Activated CD4-positive, alpha-beta T cell treated with anti-CD3 and anti-CD28 coated beads for 36 hours (primary cell): ENCODE measurements around the gene ZNF213. TPM values are rescaled to one million over a fixed set of nuclear protein-coding genes. Genes with fewer than 3 reads are reported as not detected.

Source experiments
- ATAC-seq: fragments of 200-7000 bp; cut with Tn5 transposase; one replicate; pipeline ENCODE4 v1.10.0; 2021; ENCODE audit warnings: mild to moderate bottlenecking, moderate library complexity
- CTCF ChIA-PET: fragments of 350-600 bp; sonication (Branson Sonifier 250); formaldehyde crosslinking; loops from one replicate; lab custom pipeline; 2021; ENCODE audit warnings: antibody characterized with exemption; lab: Charles Lee
- POLR2A ChIA-PET: fragments of 350-600 bp; sonication (Branson Sonifier 250); formaldehyde crosslinking; loops from one replicate; lab custom pipeline; 2021; ENCODE audit warnings: antibody characterized with exemption, inconsistent platforms; lab: Charles Lee
- DNase-seq: peaks from one replicate; pipeline ENCODE4 v3.0.0-alpha.2; 2020
- H3K27ac Mint-ChIP-seq: one replicate; pipeline ENCODE4 v1.8.0; 2021; ENCODE audit warnings: mixed read lengths
- H3K27me3 Mint-ChIP-seq: one replicate; pipeline ENCODE4 v1.8.0; 2021; ENCODE audit warnings: mixed read lengths
- H3K36me3 Mint-ChIP-seq: one replicate; pipeline ENCODE4 v1.8.0; 2021; ENCODE audit warnings: low read depth, mixed read lengths
- H3K4me1 Mint-ChIP-seq: one replicate; pipeline ENCODE4 v1.8.0; 2021; ENCODE audit warnings: mixed read lengths
- H3K4me3 Mint-ChIP-seq: one replicate; pipeline ENCODE4 v1.8.0; 2021; ENCODE audit warnings: mild to moderate bottlenecking, moderate library complexity, mixed read lengths
- H3K9me3 Mint-ChIP-seq: one replicate; pipeline ENCODE4 v1.8.0; 2021; ENCODE audit warnings: low read depth, mixed read lengths
- intact Hi-C, 2 experiments: fragments of 100-400 bp; cut with DNase I in 1 of 2; cut with micrococcal nuclease in 1 of 2; formaldehyde crosslinking; loops; one replicate each; pipeline versions ENCODE4 v1.14.2 to v1.15.1; 2022 to 2024; cut with DNase I, micrococcal nuclease
- total RNA-seq, 2 experiments: library from RNA; stranded (reverse); gene quantifications; one replicate each; pipeline ENCODE4 v1.2.3, GENCODE V29; 2021

ZNF213 gene
- 1 to 10 TPM; 7.6 to 8.3 TPM for total RNA-seq

GRCh38 chr16:3134338-3135125, at the start of gene ZNF213:
Gene ZNF213 (plus strand): TSS chr16:3135029. CDS start chr16:3137281, 2,252 bp downstream.
- H3K9me3 Mint-ChIP-seq = no peaks in the 10 kb centered on the region
- peak within 1 kb of the TSS; percentile 98 for H3K4me3 Mint-ChIP-seq
- H3K4me1 Mint-ChIP-seq = peaks cover 33% of the 10 kb centered on the region
- intact Hi-C loops = loop anchor here (1.0 to 2.0 kb wide), 11 partner anchors 10 to 323 kb away; partner anchors contain the start of genes THOC6 (in 1 of the 2) and ZNF263 (in 1 of the 2)
- H3K27me3 Mint-ChIP-seq = no peaks in the 10 kb centered on the region
- ChIA-PET CTCF (interaction anchor here (0.6 to 4.8 kb wide), 23 partner anchors 9 to 267 kb away, joined by 3 to 27 read pairs (median 6); partner anchors contain the start of gene ZNF174), POLR2A (interaction anchor here (0.6 to 2.4 kb wide), 11 partner anchors 10 to 148 kb away, joined by 3 to 16 read pairs (median 3); partner anchors contain the start of genes HCFC1R1 and THOC6)
- peaks cover 9% of the 10 kb centered on the region for H3K36me3 Mint-ChIP-seq
- peak; percentile 96 for DNase-seq
- H3K27ac Mint-ChIP-seq = peak within 1 kb of the TSS; percentile 95
- ATAC-seq = peak; percentile 97

- peak overlapping the region; percentile 64 for H3K4me3 Mint-ChIP-seq
- H3K36me3 Mint-ChIP-seq = peaks cover 4% of the 10 kb centered on the region
- H3K9me3 Mint-ChIP-seq = no peaks in the 10 kb centered on the region
- ATAC-seq = no peak
- no peaks in the 10 kb centered on the region for H3K27me3 Mint-ChIP-seq
- intact Hi-C loops = no loop called here
- peak overlapping the region; percentile 73 for H3K27ac Mint-ChIP-seq
- ChIA-PET CTCF (interaction anchor here (0.9 to 3.2 kb wide), 2 partner anchors 13 to 44 kb away, joined by 5 to 14 read pairs; partner anchors contain the start of gene ZSCAN10), POLR2A (no interaction called here)
- DNase-seq = no peak
- peaks cover 58% of the 10 kb centered on the region for H3K4me1 Mint-ChIP-seq
Measured at GRCh38 chr16:3085868-3086595, 48.8 kb upstream of the ZNF213 start.

- Mint-ChIP-seq H3K27me3 (no peaks in the 10 kb centered on the region), H3K36me3 (peaks cover 1% of the 10 kb centered on the region), H3K4me3 (peak overlapping the region; percentile 64), H3K4me1 (peaks cover 59% of the 10 kb centered on the region), H3K27ac (peak overlapping the region; percentile 73), H3K9me3 (no peaks in the 10 kb centered on the region)
- intact Hi-C loops = no loop called here
- CTCF ChIA-PET = interaction anchor here (0.8 to 3.2 kb wide), 2 partner anchors 43 to 67 kb away, joined by 3 to 14 read pairs; no protein-coding TSS in a partner anchor
- POLR2A ChIA-PET = interaction anchor here (0.7 kb wide), 1 partner anchor 9 kb away, joined by 3 read pairs; no protein-coding TSS in a partner anchor
- DNase-seq (peak; percentile 56), ATAC-seq (peak; percentile 79)
Measured at GRCh38 chr16:3086596-3087242, 48.1 kb upstream of the ZNF213 start.

DNA sequence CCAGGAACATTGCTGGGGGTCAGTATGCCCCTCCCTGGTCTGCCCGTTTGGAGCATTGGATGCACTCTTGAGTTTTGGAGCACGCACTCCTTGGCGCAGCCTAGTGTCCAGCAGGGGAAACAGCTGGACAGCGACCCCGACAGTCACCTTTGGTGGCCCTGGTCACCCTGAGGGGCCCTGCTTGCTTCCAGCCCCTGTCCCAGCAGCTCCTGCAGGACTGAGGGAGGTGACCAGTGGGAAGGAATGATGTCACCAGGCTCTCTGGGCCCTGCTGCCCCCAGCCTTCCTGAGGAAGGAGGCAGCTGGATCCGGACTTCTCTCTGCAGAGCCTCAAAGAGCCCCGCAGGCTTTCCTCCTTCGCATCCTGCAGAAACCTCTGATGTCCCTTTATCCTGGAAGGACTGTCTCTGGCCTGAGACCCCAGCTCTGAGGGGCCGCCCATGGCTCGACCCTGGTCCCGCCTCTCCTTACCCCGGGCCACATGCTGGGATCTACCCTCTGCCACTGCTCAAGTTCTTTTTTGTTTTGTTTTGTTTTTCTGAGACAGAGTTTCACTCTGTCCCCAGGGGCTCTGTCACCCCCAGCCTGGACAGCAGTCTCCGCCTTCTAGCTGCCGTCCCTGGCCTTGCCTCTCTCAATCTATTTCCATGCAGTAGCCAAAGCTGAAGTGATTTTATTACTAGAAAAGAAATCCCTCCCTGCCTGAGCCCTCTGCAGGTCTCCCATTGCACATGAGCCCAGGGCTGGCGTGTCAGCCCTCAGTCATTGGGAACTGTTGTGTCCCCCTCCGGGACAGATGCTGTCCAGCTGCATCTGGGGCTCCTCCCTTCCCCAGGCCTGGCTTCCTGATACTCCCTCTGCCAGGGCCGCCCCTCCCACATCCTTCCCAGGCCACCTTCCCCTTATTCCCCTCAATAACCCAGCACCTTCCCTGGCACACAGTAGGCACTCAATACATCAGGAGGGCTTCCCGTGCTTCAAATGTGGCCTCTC, 47.3 kb upstream of the ZNF213 start:
- ChIA-PET CTCF (interaction anchor here (0.7 to 3.2 kb wide), 4 partner anchors 10 to 68 kb away, joined by 3 to 14 read pairs (median 4); partner anchors contain the start of gene ZNF213), POLR2A (interaction anchor here (0.7 to 1.1 kb wide), 2 partner anchors 10 to 22 kb away, joined by 3 to 4 read pairs; partner anchors contain the start of gene IL32)
- peaks cover under 1% of the 10 kb centered on the region for H3K36me3 Mint-ChIP-seq
- H3K4me3 Mint-ChIP-seq = peak overlapping the region; percentile 64
- DNase-seq (peak; percentile 36), ATAC-seq (peak; percentile 62)
- no peaks in the 10 kb centered on the region for H3K9me3 Mint-ChIP-seq
- intact Hi-C loops = no loop called here
- H3K27me3 Mint-ChIP-seq = no peaks in the 10 kb centered on the region
- peaks cover 55% of the 10 kb centered on the region for H3K4me1 Mint-ChIP-seq
- peak overlapping the region; percentile 73 for H3K27ac Mint-ChIP-seq

- ChIA-PET CTCF (interaction anchor here (1.0 to 3.2 kb wide), 2 partner anchors 41 to 60 kb away, joined by 4 to 14 read pairs; no protein-coding TSS in a partner anchor), POLR2A (no interaction called here)
- H3K4me3 Mint-ChIP-seq = no peak overlapping the region
- intact Hi-C loops = no loop called here
- ATAC-seq (no peak), DNase-seq (no peak)
- H3K27ac Mint-ChIP-seq = peak overlapping the region; percentile 20
- no peaks in the 10 kb centered on the region for H3K36me3 Mint-ChIP-seq
- H3K4me1 Mint-ChIP-seq = peaks cover 52% of the 10 kb centered on the region
- no peaks in the 10 kb centered on the region for H3K9me3 Mint-ChIP-seq
- H3K27me3 Mint-ChIP-seq = no peaks in the 10 kb centered on the region
Measured at GRCh38 chr16:3088450-3088849, 46.4 kb upstream of the ZNF213 start.

DNA sequence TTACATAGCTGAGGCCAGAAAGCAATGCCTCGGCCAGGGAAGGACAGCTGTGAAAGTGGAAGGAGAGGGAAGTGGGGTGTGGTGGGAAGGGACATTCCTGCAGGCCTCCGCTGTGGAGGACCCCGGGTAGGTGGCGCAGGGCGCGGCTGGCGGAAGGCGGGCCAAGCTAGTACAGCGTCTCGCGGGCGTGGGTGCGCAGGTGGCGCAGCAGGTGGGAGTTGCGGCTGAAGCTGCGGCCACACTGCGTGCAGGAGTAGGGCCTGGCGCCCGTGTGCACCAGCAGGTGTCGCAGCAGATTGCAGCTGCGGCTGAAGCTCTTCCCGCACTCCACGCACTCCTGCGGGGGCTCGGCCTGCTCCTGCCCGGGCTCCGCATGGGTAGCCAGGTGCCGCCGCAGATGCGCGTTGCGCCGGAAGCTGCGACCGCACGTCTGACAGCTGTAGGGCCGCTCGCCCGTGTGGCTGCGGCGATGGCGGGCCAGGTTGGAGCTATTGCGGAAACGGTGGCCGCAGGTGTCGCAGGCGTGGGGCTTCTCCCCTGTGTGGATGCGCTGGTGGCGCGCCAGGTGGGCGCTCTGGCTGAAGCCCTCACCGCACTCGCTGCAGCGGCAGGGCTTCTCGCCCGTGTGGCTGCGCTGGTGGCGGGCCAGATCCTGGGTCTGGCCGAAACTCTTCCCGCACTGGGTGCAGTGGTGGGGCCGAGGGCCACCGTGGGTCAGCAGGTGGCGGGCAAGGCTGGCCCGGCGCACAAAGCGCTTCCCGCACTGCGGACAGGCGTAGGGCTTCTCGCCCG, 45.7 kb upstream of the ZNF213 start:
- Mint-ChIP-seq H3K27me3 (no peaks in the 10 kb centered on the region), H3K9me3 (no peaks in the 10 kb centered on the region), H3K4me1 (peaks cover 46% of the 10 kb centered on the region), H3K4me3 (no peak overlapping the region), H3K36me3 (no peaks in the 10 kb centered on the region), H3K27ac (no peak overlapping the region)
- ATAC-seq = no peak
- no peak for DNase-seq
- intact Hi-C loops = no loop called here
- CTCF ChIA-PET = interaction anchor here (1.0 to 3.2 kb wide), 4 partner anchors 12 to 60 kb away, joined by 3 to 14 read pairs (median 4); partner anchors contain the start of gene IL32
- POLR2A ChIA-PET = no interaction called here

GRCh38 chr16:3089717-3090592, 44.9 kb upstream of the ZNF213 start:
- no peak overlapping the region for H3K27ac Mint-ChIP-seq
- ATAC-seq = no peak
- CTCF ChIA-PET = interaction anchor here (1.3 kb wide), 2 partner anchors 12 to 24 kb away, joined by 3 read pairs; partner anchors contain the start of gene IL32
- H3K36me3 Mint-ChIP-seq = no peaks in the 10 kb centered on the region
- intact Hi-C loops = no loop called here
- H3K4me1 Mint-ChIP-seq = peaks cover 47% of the 10 kb centered on the region
- no peaks in the 10 kb centered on the region for H3K9me3 Mint-ChIP-seq
- H3K27me3 Mint-ChIP-seq = no peaks in the 10 kb centered on the region
- no peak overlapping the region for H3K4me3 Mint-ChIP-seq
- POLR2A ChIA-PET = no interaction called here
- DNase-seq = no peak

- Mint-ChIP-seq H3K4me1 (peaks cover 47% of the 10 kb centered on the region), H3K4me3 (no peak overlapping the region), H3K27me3 (no peaks in the 10 kb centered on the region), H3K36me3 (no peaks in the 10 kb centered on the region), H3K27ac (peak overlapping the region; percentile 59), H3K9me3 (no peaks in the 10 kb centered on the region)
- CTCF ChIA-PET = interaction anchor here (0.9 to 1.9 kb wide), 4 partner anchors 10 to 32 kb away, joined by 3 to 7 read pairs (median 4); no protein-coding TSS in a partner anchor
- intact Hi-C loops = no loop called here
- ATAC-seq (no peak), DNase-seq (no peak)
- POLR2A ChIA-PET = no interaction called here
Measured at GRCh38 chr16:3091551-3091950, 43.3 kb upstream of the ZNF213 start.

DNA sequence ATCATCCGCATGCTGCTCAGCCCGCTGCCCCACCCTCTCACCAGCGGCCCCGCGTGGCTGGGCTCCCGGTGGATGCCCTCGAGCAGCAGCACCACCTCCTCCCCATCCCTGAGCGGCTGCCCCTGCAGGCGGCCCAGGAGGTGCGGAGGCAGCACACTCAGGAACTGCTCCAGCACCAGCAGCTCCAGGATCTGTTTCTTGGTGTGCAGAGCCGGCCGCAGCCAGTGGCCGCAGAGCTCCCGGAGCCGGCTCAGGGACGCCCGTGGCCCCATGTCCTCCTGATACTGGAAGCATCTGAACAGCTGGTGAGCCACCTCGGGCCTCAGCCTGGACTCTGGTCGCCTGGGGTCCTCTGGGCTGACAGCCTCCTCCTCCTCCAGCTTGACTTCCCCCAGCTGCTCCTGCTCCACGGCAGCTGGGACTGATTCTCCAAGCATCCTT, 42.3 kb upstream of the ZNF213 start:
- no peak overlapping the region for H3K4me3 Mint-ChIP-seq
- CTCF ChIA-PET = interaction anchor here (0.8 to 2.7 kb wide), 5 partner anchors 9 to 61 kb away, joined by 3 to 19 read pairs (median 4); no protein-coding TSS in a partner anchor
- H3K27me3 Mint-ChIP-seq = no peaks in the 10 kb centered on the region
- ATAC-seq (no peak), DNase-seq (no peak)
- H3K9me3 Mint-ChIP-seq = no peaks in the 10 kb centered on the region
- POLR2A ChIA-PET = no interaction called here
- no peak overlapping the region for H3K27ac Mint-ChIP-seq
- H3K4me1 Mint-ChIP-seq = peaks cover 41% of the 10 kb centered on the region
- intact Hi-C loops = no loop called here
- H3K36me3 Mint-ChIP-seq = no peaks in the 10 kb centered on the region
